Measurements from ENCODE around the gene ARID1B. TPM values are rescaled to one million over a fixed set of nuclear protein-coding genes. Genes with fewer than 3 reads are reported as not detected.
A peak's percentile ranks its signal among the peaks of the same experiment; 100 is the strongest.

Gene ARID1B
- total and polyA plus RNA-seq, 5 donors = 18.3 to 59.6 (median 53.8) TPM

GRCh38 chr6:157240960-157241311, 463.8 kb downstream of the ARID1B start:
- no peak overlapping the region for H3K27ac ChIP-seq (ENCODE audit: low read length)
- peaks cover 2% of the 10 kb centered on the region for H3K4me1 ChIP-seq (ENCODE audit: control insufficient read depth, insufficient read depth, low read length)
- ATAC-seq = no peak
- WGBS = 90% methylated on average over 10 of the region's 10 CpGs
- H3K9me3 ChIP-seq (ENCODE audit: control insufficient read depth, low read length) = no peaks in the 10 kb centered on the region
- no peak overlapping the region for H3K4me3 ChIP-seq (ENCODE audit: low read length)
- intact Hi-C loops (cut with DNase I) = no loop called here
- no peaks in the 10 kb centered on the region for H3K27me3 ChIP-seq (ENCODE audit: control insufficient read depth, insufficient read depth)
- no peak for DNase-seq

DNA sequence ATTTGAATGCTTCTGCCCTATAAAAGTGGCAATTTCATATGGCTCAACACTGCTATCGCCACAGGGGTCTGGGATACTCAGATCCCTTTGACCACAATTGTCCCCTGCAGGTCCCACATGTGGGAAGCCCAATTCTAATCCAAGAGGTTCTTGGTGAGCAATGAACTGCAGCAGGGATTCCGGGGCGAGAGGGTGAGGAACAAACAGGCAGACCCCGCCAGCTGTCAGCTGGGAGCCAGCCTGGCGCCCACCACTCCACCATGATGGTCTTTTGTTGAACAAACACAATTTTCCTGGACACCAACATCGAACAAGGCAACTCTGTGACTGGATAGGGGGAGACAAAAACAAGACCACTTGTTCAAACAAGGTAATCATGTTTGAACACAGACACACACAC, 465.6 kb downstream of the ARID1B start:
- no peak overlapping the region for H3K4me3 ChIP-seq (ENCODE audit: low read length)
- WGBS = 94% methylated on average over 6 of the region's 6 CpGs
- peaks cover 2% of the 10 kb centered on the region for H3K4me1 ChIP-seq (ENCODE audit: control insufficient read depth, insufficient read depth, low read length)
- H3K27ac ChIP-seq (ENCODE audit: low read length) = no peak overlapping the region
- ATAC-seq (no peak), DNase-seq (no peak)
- H3K9me3 ChIP-seq (ENCODE audit: control insufficient read depth, low read length) = no peaks in the 10 kb centered on the region
- H3K27me3 ChIP-seq (ENCODE audit: control insufficient read depth, insufficient read depth) = no peaks in the 10 kb centered on the region
- intact Hi-C loops (cut with DNase I) = no loop called here

- Histone ChIP-seq H3K27me3 (ENCODE audit: control insufficient read depth, insufficient read depth) (no peaks in the 10 kb centered on the region), H3K4me3 (ENCODE audit: low read length) (no peak overlapping the region), H3K4me1 (ENCODE audit: control insufficient read depth, insufficient read depth, low read length) (peaks cover 2% of the 10 kb centered on the region), H3K27ac (ENCODE audit: low read length) (no peak overlapping the region), H3K9me3 (ENCODE audit: control insufficient read depth, low read length) (no peaks in the 10 kb centered on the region)
- no peak for DNase-seq
- 35% methylated on average over 4 of the region's 4 CpGs for WGBS
- ATAC-seq = peak; percentile 35 to 55
- intact Hi-C loops (cut with DNase I) = no loop called here
Observed at GRCh38 chr6:157244175-157244574, 467.0 kb downstream of the ARID1B start.

- peak overlapping the region; percentile 56 for H3K27ac ChIP-seq (ENCODE audit: low read length)
- no peaks in the 10 kb centered on the region for H3K9me3 ChIP-seq (ENCODE audit: control insufficient read depth, low read length)
- no peak for DNase-seq
- WGBS = 78% methylated on average over 4 of the region's 4 CpGs
- ATAC-seq = no peak
- H3K27me3 ChIP-seq (ENCODE audit: control insufficient read depth, insufficient read depth) = no peaks in the 10 kb centered on the region
- H3K4me1 ChIP-seq (ENCODE audit: control insufficient read depth, insufficient read depth, low read length) = peaks cover 2% of the 10 kb centered on the region
- intact Hi-C loops (cut with DNase I) = no loop called here
- H3K4me3 ChIP-seq (ENCODE audit: low read length) = no peak overlapping the region
Observed at GRCh38 chr6:157244780-157245179, 467.6 kb downstream of the ARID1B start.

DNA sequence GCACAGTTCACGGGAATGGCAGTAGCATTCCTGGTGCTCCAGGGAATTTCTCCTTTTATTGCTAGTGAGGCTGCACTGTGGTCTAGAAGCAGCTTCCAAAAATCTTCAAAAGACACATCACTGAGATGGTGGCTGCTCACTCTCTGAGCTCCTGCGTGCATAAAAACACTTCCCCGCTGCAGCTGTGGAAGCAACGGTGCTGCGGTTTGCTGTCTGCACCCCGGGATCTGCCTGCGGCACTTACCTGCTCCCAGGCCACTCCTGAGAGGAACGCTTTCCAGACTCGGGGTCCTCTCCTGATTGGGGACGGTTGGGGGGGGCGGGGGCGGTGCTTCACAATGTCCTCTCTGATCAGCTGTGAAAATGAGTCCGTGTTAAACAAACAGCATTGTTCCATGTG, 468.3 kb downstream of the ARID1B start:
- WGBS = 73% methylated on average over 13 of the region's 13 CpGs
- Histone ChIP-seq H3K9me3 (ENCODE audit: control insufficient read depth, low read length) (no peaks in the 10 kb centered on the region), H3K4me3 (ENCODE audit: low read length) (no peak overlapping the region), H3K27me3 (ENCODE audit: control insufficient read depth, insufficient read depth) (no peaks in the 10 kb centered on the region), H3K4me1 (ENCODE audit: control insufficient read depth, insufficient read depth, low read length) (no peaks in the 10 kb centered on the region), H3K27ac (ENCODE audit: low read length) (no peak overlapping the region)
- intact Hi-C loops (cut with DNase I) = no loop called here
- DNase-seq (peak in 1 of 3 donors; percentile 46), ATAC-seq (no peak)

- Histone ChIP-seq H3K9me3 (ENCODE audit: control insufficient read depth, low read length) (no peaks in the 10 kb centered on the region), H3K27ac (ENCODE audit: low read length) (no peak overlapping the region), H3K4me3 (ENCODE audit: low read length) (no peak overlapping the region), H3K27me3 (ENCODE audit: control insufficient read depth, insufficient read depth) (no peaks in the 10 kb centered on the region), H3K4me1 (ENCODE audit: control insufficient read depth, insufficient read depth, low read length) (no peaks in the 10 kb centered on the region)
- whole genome bisulfite sequencing = 88% methylated on average over 21 of the region's 21 CpGs
- peak; percentile 40 to 42 for ATAC-seq
- intact Hi-C loops (cut with DNase I) = no loop called here
- DNase-seq = peak in 2 of 3 donors; percentile 55 to 65
Observed at GRCh38 chr6:157246048-157246630, 469.0 kb downstream of the ARID1B start.

DNA sequence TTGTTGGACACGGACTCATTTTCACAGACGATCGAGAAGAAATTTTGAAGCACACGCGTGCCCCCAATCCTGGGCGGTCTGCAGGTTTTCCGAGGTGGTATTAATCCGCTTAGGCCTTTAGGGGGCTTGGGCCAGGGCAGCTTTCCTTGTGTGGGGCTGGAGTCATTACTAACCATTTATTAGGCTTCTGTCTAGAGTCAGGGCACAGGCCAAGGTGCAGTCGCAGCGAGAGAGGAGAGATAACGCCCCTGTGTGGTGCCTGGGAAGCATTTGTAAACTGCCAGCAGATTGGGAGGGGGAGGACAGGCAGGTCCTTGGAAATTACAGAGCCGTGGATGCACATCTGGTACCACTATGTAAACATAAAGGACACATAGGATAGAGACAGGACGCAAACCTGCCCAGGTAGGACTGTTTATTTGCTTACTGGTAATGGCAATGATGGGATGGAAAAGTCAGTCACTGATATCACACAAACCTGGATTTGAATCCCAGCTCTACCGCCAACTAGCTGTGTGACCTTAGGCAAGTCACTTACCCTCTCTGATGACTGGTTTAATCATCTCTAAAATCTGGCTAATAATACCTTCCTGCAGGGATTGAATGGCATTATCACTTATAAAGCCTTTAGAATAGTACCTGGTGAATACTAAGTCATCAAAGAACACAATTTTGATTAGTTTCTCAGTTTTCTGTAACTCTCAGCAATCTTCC, 469.8 kb downstream of the ARID1B start:
- ATAC-seq = no peak

DNA sequence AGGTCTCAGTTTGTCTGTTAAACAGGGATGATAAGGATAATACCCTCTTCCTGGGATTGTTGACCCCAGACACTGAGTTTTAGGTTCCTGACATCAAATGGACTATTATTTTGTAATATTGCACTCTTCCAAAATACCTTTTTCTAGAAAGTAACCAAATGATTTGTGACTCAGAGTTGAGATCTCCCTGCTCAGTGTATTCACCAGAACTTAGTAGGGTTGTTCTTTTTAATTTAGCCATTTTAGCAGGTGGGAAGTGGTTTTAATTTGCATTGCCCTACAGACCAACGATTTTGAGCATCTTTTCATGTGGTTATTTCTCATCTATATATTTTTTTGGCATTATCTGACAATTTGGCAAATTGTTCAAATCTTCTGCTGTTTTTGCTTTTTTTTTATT, 471.1 kb downstream of the ARID1B start:
- no peak overlapping the region for H3K4me3 ChIP-seq (ENCODE audit: low read length)
- H3K27ac ChIP-seq (ENCODE audit: low read length) = no peak overlapping the region
- intact Hi-C loops (cut with DNase I) = no loop called here
- DNase-seq (no peak), ATAC-seq (no peak)
- no peaks in the 10 kb centered on the region for H3K27me3 ChIP-seq (ENCODE audit: control insufficient read depth, insufficient read depth)
- no peaks in the 10 kb centered on the region for H3K4me1 ChIP-seq (ENCODE audit: control insufficient read depth, insufficient read depth, low read length)
- H3K9me3 ChIP-seq (ENCODE audit: control insufficient read depth, low read length) = no peaks in the 10 kb centered on the region
- 61% methylated on average over 1 of the region's 1 CpG for WGBS

More for the DNA sequence above, 469.8 kb downstream of the ARID1B start:
- H3K4me1 ChIP-seq (ENCODE audit: control insufficient read depth, insufficient read depth, low read length) = no peaks in the 10 kb centered on the region
- DNase-seq = no peak
- intact Hi-C loops (cut with DNase I) = no loop called here
- H3K27me3 ChIP-seq (ENCODE audit: control insufficient read depth, insufficient read depth) = no peaks in the 10 kb centered on the region
- no peak overlapping the region for H3K4me3 ChIP-seq (ENCODE audit: low read length)
- no peak overlapping the region for H3K27ac ChIP-seq (ENCODE audit: low read length)
- H3K9me3 ChIP-seq (ENCODE audit: control insufficient read depth, low read length) = no peaks in the 10 kb centered on the region
- WGBS = 91% methylated on average over 14 of the region's 14 CpGs

- 88% methylated on average over 8 of the region's 8 CpGs for WGBS
- H3K4me1 ChIP-seq (ENCODE audit: control insufficient read depth, insufficient read depth, low read length) = no peaks in the 10 kb centered on the region
- no peak for ATAC-seq
- H3K9me3 ChIP-seq (ENCODE audit: control insufficient read depth, low read length) = no peaks in the 10 kb centered on the region
- no peak overlapping the region for H3K27ac ChIP-seq (ENCODE audit: low read length)
- no peak overlapping the region for H3K4me3 ChIP-seq (ENCODE audit: low read length)
- H3K27me3 ChIP-seq (ENCODE audit: control insufficient read depth, insufficient read depth) = no peaks in the 10 kb centered on the region
- DNase-seq = no peak
- intact Hi-C loops (cut with DNase I) = no loop called here
Observed at GRCh38 chr6:157249826-157250225, 472.6 kb downstream of the ARID1B start.

- Histone ChIP-seq H3K27me3 (ENCODE audit: control insufficient read depth, insufficient read depth) (no peaks in the 10 kb centered on the region), H3K9me3 (ENCODE audit: control insufficient read depth, low read length) (no peaks in the 10 kb centered on the region), H3K27ac (ENCODE audit: low read length) (no peak overlapping the region), H3K4me3 (ENCODE audit: low read length) (no peak overlapping the region), H3K4me1 (ENCODE audit: control insufficient read depth, insufficient read depth, low read length) (no peaks in the 10 kb centered on the region)
- no peak for DNase-seq
- intact Hi-C loops (cut with DNase I) = no loop called here
- ATAC-seq = no peak
- 89% methylated on average over 8 of the region's 8 CpGs for WGBS
Observed at GRCh38 chr6:157251586-157252247, 474.5 kb downstream of the ARID1B start.

DNA sequence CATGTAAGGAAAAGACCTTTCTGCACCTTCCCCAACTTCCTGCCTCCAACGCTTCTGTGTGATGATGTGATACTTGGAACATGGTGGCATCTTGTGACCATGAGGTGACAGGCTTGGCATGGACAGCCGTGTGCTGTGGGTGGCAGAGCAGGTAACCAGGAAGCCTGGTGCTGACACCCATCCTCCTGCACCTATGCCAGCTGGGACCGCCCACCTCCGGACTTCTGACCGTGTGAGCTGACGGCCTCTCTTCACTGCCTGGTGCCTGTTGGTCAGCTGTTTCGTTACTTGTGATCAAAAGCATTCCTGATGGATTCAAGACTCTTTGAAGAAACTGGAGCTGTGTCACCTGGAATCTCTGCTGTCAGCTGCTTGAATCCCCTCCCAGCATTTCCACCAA, 475.8 kb downstream of the ARID1B start:
- DNase-seq = peak in 2 of 3 donors; percentile 38 to 81
- no peaks in the 10 kb centered on the region for H3K4me1 ChIP-seq (ENCODE audit: control insufficient read depth, insufficient read depth, low read length)
- peak; percentile 80 to 86 for ATAC-seq
- no peaks in the 10 kb centered on the region for H3K9me3 ChIP-seq (ENCODE audit: control insufficient read depth, low read length)
- intact Hi-C loops (cut with DNase I) = no loop called here
- 48% methylated on average over 7 of the region's 7 CpGs for WGBS
- H3K4me3 ChIP-seq (ENCODE audit: low read length) = no peak overlapping the region
- H3K27ac ChIP-seq (ENCODE audit: low read length) = no peak overlapping the region
- no peaks in the 10 kb centered on the region for H3K27me3 ChIP-seq (ENCODE audit: control insufficient read depth, insufficient read depth)

Measured in right cardiac atrium (tissue), 5 donors.